ENCODE results near the gene ADAMTS3.

Gene ADAMTS3

DNA sequence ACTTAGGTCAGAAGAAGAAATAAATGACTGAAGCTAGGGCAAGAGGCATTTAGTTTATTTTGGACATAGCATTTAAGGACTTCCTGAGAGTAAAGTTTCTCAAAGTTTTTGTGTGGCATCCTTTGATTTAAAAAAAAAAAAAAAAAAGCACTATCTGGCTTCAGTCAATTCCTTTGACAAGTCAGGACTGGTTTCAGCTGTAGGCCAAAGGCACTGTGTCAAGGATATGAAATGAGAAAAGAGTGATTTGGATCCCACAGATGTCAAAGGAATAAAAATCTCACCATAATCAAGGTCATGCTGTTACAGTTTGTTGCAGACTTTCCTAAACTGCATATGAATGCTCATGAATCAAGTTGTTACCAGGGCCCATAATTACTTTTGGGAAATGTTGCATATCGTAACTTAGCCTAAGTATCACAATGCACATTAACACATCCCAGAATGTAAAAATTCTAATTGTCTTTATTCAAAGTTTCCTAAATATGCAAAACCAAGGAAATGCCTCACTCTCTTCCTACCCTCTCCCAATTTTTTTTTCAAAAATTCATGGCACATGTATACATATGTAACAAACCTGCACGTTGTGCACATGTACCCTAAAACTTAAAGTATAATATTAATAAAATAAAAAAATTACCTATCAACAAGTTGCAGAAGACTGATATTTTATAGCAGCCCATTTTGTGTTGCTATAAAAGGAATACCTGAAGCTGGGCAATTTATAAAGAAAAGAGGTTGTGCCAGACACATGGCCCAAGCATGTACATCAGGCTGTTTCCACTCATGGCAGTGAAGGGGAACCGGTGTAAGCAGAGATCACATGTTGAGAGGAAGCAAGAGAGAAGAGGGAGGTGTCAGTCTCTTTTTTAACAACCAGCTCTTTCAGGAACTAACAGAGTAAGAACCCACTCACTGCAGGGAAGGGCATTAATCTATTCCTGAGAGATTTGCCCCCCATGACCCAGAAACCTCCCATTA lies 33.7 kb upstream of the ADAMTS3 start:
- no peaks in the 10 kb centered on the region for H3K9me3 ChIP-seq (ENCODE audit: control insufficient read depth, insufficient read depth, low read depth, low read length)
- CTCF ChIA-PET = no interaction called here
- POLR2A ChIA-PET = no interaction called here

DNA sequence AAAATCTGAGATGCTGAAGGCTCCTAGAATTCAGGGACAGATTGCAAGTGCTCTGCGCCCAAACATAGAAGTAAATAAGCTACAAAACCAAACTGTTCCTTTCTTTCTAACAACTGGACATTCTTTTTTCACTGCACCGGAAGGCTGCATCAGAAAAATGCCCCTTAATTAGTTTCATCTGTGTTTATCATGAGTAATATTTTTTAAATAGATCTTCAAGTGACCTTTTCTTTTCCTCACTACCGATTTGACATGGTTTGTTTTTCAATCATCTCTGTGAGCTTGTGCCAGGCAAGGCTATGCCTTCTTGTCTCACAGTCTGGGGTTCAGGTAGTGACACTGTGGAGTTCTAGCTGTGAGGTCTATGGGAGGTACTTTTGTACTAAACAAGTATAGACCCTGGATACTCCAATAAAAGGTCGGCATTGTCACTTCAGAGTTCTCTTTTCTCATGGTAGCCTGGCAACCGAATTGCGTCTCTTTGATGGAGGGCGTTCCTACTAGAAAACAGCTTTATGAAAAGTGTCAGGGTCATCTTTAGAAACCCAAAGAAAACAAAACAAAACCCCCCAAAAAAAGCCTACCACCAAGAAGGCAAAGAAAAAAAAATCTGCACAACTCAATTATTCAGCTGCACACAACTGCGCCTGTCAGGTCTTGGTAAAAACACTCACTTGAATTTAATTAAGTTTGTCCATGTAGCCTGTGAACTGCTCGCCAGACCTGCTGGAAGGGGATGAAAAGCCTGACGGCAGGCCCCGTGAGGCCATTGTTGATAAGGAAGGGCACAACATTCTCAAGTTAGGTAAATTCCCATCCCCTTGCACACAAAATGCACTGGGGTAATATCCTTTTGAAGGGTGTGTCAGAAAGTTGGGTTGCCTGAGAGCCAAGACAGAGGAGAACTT lies 22.8 kb upstream of the ADAMTS3 start:
- POLR2A ChIA-PET = no interaction called here
- Histone ChIP-seq H3K4me1 (ENCODE audit: control insufficient read depth, insufficient read depth, low read length) (no peaks in the 10 kb centered on the region), H3K27ac (ENCODE audit: extremely low read depth, low read depth, low read length) (no peak overlapping the region), H3K9me3 (ENCODE audit: control insufficient read depth, insufficient read depth, low read depth, low read length) (no peaks in the 10 kb centered on the region), H3K4me3 (ENCODE audit: low read depth, low read length) (no peak overlapping the region), H3K36me3 (ENCODE audit: control insufficient read depth in 2 of 2, insufficient read depth in 1 of 2, low read length in 2 of 2) (no peaks in the 10 kb centered on the region)
- CTCF ChIA-PET = interaction anchor here (0.6 kb wide), 2 partner anchors 163 to 567 kb away, joined by 3 read pairs; no protein-coding TSS in a partner anchor
- TF ChIP-seq ZNF211 (tag by site-specific recombination; IDR thresholded peaks at IDR 0.05; ENCODE audit: low read depth) (no peak), ZNF473 (tag by site-specific recombination; IDR thresholded peaks at IDR 0.05) (no peak), PRDM1 (tag by site-specific recombination; IDR thresholded peaks at IDR 0.05) (no peak), EGR2 (tag by site-specific recombination; IDR thresholded peaks at IDR 0.05; ENCODE audit: low read depth) (no peak), ZNF132 (tag by site-specific recombination; IDR thresholded peaks at IDR 0.05; ENCODE audit: borderline replicate concordance) (no peak), ZNF670 (tag by site-specific recombination; IDR thresholded peaks at IDR 0.05; ENCODE audit: low read depth) (no peak), ZNF629 (tag by site-specific recombination; IDR thresholded peaks at IDR 0.05) (no peak), ZBTB1 (tag by site-specific recombination; IDR thresholded peaks at IDR 0.05) (no peak), ZNF221 (tag by site-specific recombination; IDR thresholded peaks at IDR 0.05; ENCODE audit: borderline replicate concordance) (no peak), TCF7L2 (IDR thresholded peaks at IDR 0.05; ENCODE audit: borderline replicate concordance, low read depth, low read length) (no peak), ZBTB8A (tag by site-specific recombination; IDR thresholded peaks at IDR 0.05) (no peak), ZXDB (tag by site-specific recombination; IDR thresholded peaks at IDR 0.05) (no peak), ZNF48 (tag by site-specific recombination; IDR thresholded peaks at IDR 0.05) (no peak), ZNF549 (tag by site-specific recombination; IDR thresholded peaks at IDR 0.05) (no peak), ZNF558 (tag by site-specific recombination; IDR thresholded peaks at IDR 0.05) (no peak), ZNF335 (tag by site-specific recombination; conservative IDR thresholded peaks at IDR 0.05) (no peak)
- TF ChIP-seq, protein P1, sequence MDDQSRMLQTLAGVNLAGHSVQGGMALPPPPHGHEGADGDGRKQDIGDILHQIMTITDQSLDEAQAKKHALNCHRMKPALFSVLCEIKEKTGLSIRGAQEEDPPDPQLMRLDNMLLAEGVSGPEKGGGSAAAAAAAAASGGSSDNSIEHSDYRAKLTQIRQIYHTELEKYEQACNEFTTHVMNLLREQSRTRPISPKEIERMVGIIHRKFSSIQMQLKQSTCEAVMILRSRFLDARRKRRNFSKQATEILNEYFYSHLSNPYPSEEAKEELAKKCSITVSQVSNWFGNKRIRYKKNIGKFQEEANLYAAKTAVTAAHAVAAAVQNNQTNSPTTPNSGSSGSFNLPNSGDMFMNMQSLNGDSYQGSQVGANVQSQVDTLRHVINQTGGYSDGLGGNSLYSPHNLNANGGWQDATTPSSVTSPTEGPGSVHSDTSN (CRISPR knock-in tag; IDR thresholded peaks at IDR 0.05) = no peak
- TF ChIP-seq, protein P2, sequence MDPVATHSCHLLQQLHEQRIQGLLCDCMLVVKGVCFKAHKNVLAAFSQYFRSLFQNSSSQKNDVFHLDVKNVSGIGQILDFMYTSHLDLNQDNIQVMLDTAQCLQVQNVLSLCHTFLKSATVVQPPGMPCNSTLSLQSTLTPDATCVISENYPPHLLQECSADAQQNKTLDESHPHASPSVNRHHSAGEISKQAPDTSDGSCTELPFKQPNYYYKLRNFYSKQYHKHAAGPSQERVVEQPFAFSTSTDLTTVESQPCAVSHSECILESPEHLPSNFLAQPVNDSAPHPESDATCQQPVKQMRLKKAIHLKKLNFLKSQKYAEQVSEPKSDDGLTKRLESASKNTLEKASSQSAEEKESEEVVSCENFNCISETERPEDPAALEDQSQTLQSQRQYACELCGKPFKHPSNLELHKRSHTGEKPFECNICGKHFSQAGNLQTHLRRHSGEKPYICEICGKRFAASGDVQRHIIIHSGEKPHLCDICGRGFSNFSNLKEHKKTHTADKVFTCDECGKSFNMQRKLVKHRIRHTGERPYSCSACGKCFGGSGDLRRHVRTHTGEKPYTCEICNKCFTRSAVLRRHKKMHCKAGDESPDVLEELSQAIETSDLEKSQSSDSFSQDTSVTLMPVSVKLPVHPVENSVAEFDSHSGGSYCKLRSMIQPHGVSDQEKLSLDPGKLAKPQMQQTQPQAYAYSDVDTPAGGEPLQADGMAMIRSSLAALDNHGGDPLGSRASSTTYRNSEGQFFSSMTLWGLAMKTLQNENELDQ (tag by site-specific recombination; IDR thresholded peaks at IDR 0.05; ENCODE audit: low read depth) = no peak
- TF ChIP-seq, protein P3, sequence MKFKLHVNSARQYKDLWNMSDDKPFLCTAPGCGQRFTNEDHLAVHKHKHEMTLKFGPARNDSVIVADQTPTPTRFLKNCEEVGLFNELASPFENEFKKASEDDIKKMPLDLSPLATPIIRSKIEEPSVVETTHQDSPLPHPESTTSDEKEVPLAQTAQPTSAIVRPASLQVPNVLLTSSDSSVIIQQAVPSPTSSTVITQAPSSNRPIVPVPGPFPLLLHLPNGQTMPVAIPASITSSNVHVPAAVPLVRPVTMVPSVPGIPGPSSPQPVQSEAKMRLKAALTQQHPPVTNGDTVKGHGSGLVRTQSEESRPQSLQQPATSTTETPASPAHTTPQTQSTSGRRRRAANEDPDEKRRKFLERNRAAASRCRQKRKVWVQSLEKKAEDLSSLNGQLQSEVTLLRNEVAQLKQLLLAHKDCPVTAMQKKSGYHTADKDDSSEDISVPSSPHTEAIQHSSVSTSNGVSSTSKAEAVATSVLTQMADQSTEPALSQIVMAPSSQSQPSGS (tag by site-specific recombination; IDR thresholded peaks at IDR 0.05; ENCODE audit: low read depth) = no peak

More for the DNA sequence above, 33.7 kb upstream of the ADAMTS3 start:
- H3K36me3 ChIP-seq (ENCODE audit: control insufficient read depth in 2 of 2, insufficient read depth in 1 of 2, low read length in 2 of 2) = no peaks in the 10 kb centered on the region
- no peak overlapping the region for H3K4me3 ChIP-seq (ENCODE audit: low read depth, low read length)
- H3K4me1 ChIP-seq (ENCODE audit: control insufficient read depth, insufficient read depth, low read length) = no peaks in the 10 kb centered on the region
- no peak overlapping the region for H3K27ac ChIP-seq (ENCODE audit: extremely low read depth, low read depth, low read length)
- no peak for TF ChIP-seq ZNF558 (tag by site-specific recombination; IDR thresholded peaks at IDR 0.05)
- no peak for TF ChIP-seq ZNF324 (tag by site-specific recombination; IDR thresholded peaks at IDR 0.05)
- TF ChIP-seq, protein P4, sequence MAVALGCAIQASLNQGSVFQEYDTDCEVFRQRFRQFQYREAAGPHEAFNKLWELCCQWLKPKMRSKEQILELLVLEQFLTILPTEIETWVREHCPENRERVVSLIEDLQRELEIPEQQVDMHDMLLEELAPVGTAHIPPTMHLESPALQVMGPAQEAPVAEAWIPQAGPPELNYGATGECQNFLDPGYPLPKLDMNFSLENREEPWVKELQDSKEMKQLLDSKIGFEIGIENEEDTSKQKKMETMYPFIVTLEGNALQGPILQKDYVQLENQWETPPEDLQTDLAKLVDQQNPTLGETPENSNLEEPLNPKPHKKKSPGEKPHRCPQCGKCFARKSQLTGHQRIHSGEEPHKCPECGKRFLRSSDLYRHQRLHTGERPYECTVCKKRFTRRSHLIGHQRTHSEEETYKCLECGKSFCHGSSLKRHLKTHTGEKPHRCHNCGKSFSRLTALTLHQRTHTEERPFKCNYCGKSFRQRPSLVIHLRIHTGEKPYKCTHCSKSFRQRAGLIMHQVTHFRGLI (tag by site-specific recombination; IDR thresholded peaks at IDR 0.05) = no peak
- TF ChIP-seq RBAK (tag by site-specific recombination; IDR thresholded peaks at IDR 0.05) = no peak
- TF ChIP-seq ZNF626 (tag by site-specific recombination; IDR thresholded peaks at IDR 0.05) = no peak

Data from HEK293 (cell line).